ENCODE results near the gene CENPP. TPM values are rescaled to one million over a fixed set of nuclear protein-coding genes. Genes with fewer than 3 reads are reported as not detected.

Gene CENPP
- total and polyA plus RNA-seq, 4 donors = 0.62 to 8.7 (median 1.3) TPM

- Histone ChIP-seq H3K27me3 (ENCODE audit: control insufficient read depth in 4 of 4, insufficient read depth in 4 of 4, low read length in 3 of 4) (no peaks in the 10 kb centered on the region), H3K9me3 (ENCODE audit: control insufficient read depth in 4 of 4, low read length in 3 of 4) (no peaks in the 10 kb centered on the region), H3K9ac (ENCODE audit: low read depth in 1 of 2, low read length in 2 of 2) (no peak overlapping the region), H3K4me1 (ENCODE audit: control insufficient read depth in 4 of 4, insufficient read depth in 4 of 4, low read length in 3 of 4) (peaks cover 1 to 18% (median 4%) of the 10 kb centered on the region in 4 donors), H3K4me3 (ENCODE audit: low read depth in 1 of 3, low read length in 3 of 3) (no peak overlapping the region), H3K36me3 (ENCODE audit: control insufficient read depth in 4 of 4, insufficient read depth in 3 of 4, low read depth in 1 of 4, low read length in 3 of 4) (peaks cover 0 to 5% (median 3%) of the 10 kb centered on the region in 4 donors), H3K27ac (ENCODE audit: low read depth in 1 of 2, low read length in 2 of 2) (no peak overlapping the region)
- no peak for TF ChIP-seq HNF4A (conservative IDR thresholded peaks at IDR 0.05)
- no peak for TF ChIP-seq NR2F2 (IDR thresholded peaks at IDR 0.05)
- no peak for TF ChIP-seq SP1 (IDR thresholded peaks at IDR 0.05)
- TF ChIP-seq ZBTB33 (IDR thresholded peaks at IDR 0.05) = no peak
- no peak for TF ChIP-seq ATF3 (IDR thresholded peaks at IDR 0.05)
- no peak for TF ChIP-seq FOXA1 (IDR thresholded peaks at IDR 0.05)
- no peak for TF ChIP-seq GABPA (IDR thresholded peaks at IDR 0.05 in 1 of 2, conservative IDR thresholded peaks at IDR 0.05 in 1 of 2)
- TF ChIP-seq HNF4G (IDR thresholded peaks at IDR 0.05) = no peak
- no peak for TF ChIP-seq EGR1 (IDR thresholded peaks at IDR 0.05; ENCODE audit: low read depth in 2 of 2)
- no peak for TF ChIP-seq FOXA2 (IDR thresholded peaks at IDR 0.05)
- no peak for TF ChIP-seq RAD21 (IDR thresholded peaks at IDR 0.05)
- TF ChIP-seq TAF1 (conservative IDR thresholded peaks at IDR 0.05) = no peak
- no peak for TF ChIP-seq MAX (IDR thresholded peaks at IDR 0.05)
- TF ChIP-seq REST (IDR thresholded peaks at IDR 0.05) = no peak
- no peak for TF ChIP-seq YY1 (IDR thresholded peaks at IDR 0.05)
- no peak for TF ChIP-seq RXRA (IDR thresholded peaks at IDR 0.05)
- no peak for TF ChIP-seq CTCF (IDR thresholded peaks at IDR 0.05; ENCODE audit: low read depth, low read length, missing input control)
- no peak for DNase-seq (ENCODE audit: low spot score)
These were observed 300.7 kb downstream of the CENPP start for GRCh38 chr9:92626484-92626883.

- H3K27ac ChIP-seq (ENCODE audit: low read depth in 1 of 2, low read length in 2 of 2) = no peak overlapping the region
- WGBS = 85% methylated on average over 5 of the region's 5 CpGs
- no peaks in the 10 kb centered on the region for H3K9me3 ChIP-seq (ENCODE audit: control insufficient read depth in 4 of 4, low read length in 3 of 4)
- DNase-seq (ENCODE audit: low spot score) = no peak
- H3K4me1 ChIP-seq (ENCODE audit: control insufficient read depth in 4 of 4, insufficient read depth in 4 of 4, low read length in 3 of 4) = peaks cover 1 to 18% (median 4%) of the 10 kb centered on the region in 4 donors
- no peaks in the 10 kb centered on the region for H3K27me3 ChIP-seq (ENCODE audit: control insufficient read depth in 4 of 4, insufficient read depth in 4 of 4, low read length in 3 of 4)
- no peak for TF ChIP-seq RXRA (IDR thresholded peaks at IDR 0.05)
- TF ChIP-seq CTCF (IDR thresholded peaks at IDR 0.05; ENCODE audit: low read depth, low read length, missing input control) = no peak
- TF ChIP-seq REST (IDR thresholded peaks at IDR 0.05) = no peak
- TF ChIP-seq GABPA (IDR thresholded peaks at IDR 0.05 in 1 of 2, conservative IDR thresholded peaks at IDR 0.05 in 1 of 2) = no peak
- TF ChIP-seq HNF4G (IDR thresholded peaks at IDR 0.05) = no peak
- TF ChIP-seq ATF3 (IDR thresholded peaks at IDR 0.05) = no peak
- TF ChIP-seq EGR1 (IDR thresholded peaks at IDR 0.05; ENCODE audit: low read depth in 2 of 2) = no peak
- no peak for TF ChIP-seq HNF4A (conservative IDR thresholded peaks at IDR 0.05)
- no peak for TF ChIP-seq JUND (IDR thresholded peaks at IDR 0.05)
- no peak for TF ChIP-seq TAF1 (conservative IDR thresholded peaks at IDR 0.05)
- H3K4me3 ChIP-seq (ENCODE audit: low read depth in 1 of 3, low read length in 3 of 3) = no peak overlapping the region
- peaks cover 0 to 14% (median 10%) of the 10 kb centered on the region in 4 donors for H3K36me3 ChIP-seq (ENCODE audit: control insufficient read depth in 4 of 4, insufficient read depth in 3 of 4, low read depth in 1 of 4, low read length in 3 of 4)
- no peak overlapping the region for H3K9ac ChIP-seq (ENCODE audit: low read depth in 1 of 2, low read length in 2 of 2)
These were observed 301.9 kb downstream of the CENPP start for GRCh38 chr9:92627651-92628050.
